IMR-90 (cell line): Measurements from ENCODE around the gene C6orf89. TPM values are rescaled to one million over a fixed set of nuclear protein-coding genes. Genes with fewer than 3 reads are reported as not detected.

Source experiments
- ATAC-seq: fragments of 200-7000 bp; cut with Tn5 transposase; 2 replicates; pipeline ENCODE4 v1.9.1; 2020; ENCODE audit warnings: low read depth, mild to moderate bottlenecking, moderate library complexity
- BruUV-seq: library from RNA; stranded (reverse); fragments of 400-500 nt; replicated peaks from 2 replicates; lab custom pipeline; 2021; lab: Mats Ljungman, UMichigan
- CTCF ChIA-PET: fragments of 300-600 bp; formaldehyde crosslinking; extraction: SDS; loops from one replicate; lab custom pipeline; 2021; ENCODE audit warnings: antibody characterized with exemption; lab: Yijun Ruan, JAX
- POLR2A ChIA-PET: fragments of 300-600 bp; sonication (Branson Sonifier 250); formaldehyde crosslinking; loops from one replicate; lab custom pipeline; 2022; ENCODE audit warnings: antibody characterized with exemption; ENCODE audit not compliant: unreplicated experiment; lab: Charles Lee
- DNase-seq: peaks from one replicate; pipeline ENCODE4 v3.0.0; 2013
- H2AFZ ChIP-seq: replicated peaks from 2 replicates; pipeline ENCODE3; 2013; ENCODE audit warnings: low read length, mild to moderate bottlenecking; ENCODE audit not compliant: poor library complexity
- H2AK5ac ChIP-seq: 2 replicates; pipeline ENCODE4 v1.6.1; 2013; ENCODE audit warnings: low read depth, low read length, inconsistent platforms
- H2AK9ac ChIP-seq: replicated peaks from 2 replicates; pipeline ENCODE3; 2013; ENCODE audit warnings: mild to moderate bottlenecking, low read depth, low read length, moderate library complexity; ENCODE audit not compliant: poor library complexity
- H2BK120ac ChIP-seq: 2 replicates; pipeline ENCODE4 v1.6.1; 2013; ENCODE audit warnings: low read depth, low read length, inconsistent platforms
- H2BK15ac ChIP-seq: 3 replicates; pipeline ENCODE4 v1.6.1; 2013; ENCODE audit warnings: low read depth, low read length, inconsistent platforms
- H2BK20ac ChIP-seq: 2 replicates; pipeline ENCODE4 v1.6.1; 2013; ENCODE audit warnings: low read depth, mild to moderate bottlenecking, inconsistent platforms, low read length, moderate library complexity
- H2BK5ac ChIP-seq: 2 replicates; pipeline ENCODE4 v1.6.1; 2013; ENCODE audit warnings: mild to moderate bottlenecking, low read depth, low read length, inconsistent platforms; ENCODE audit not compliant: poor library complexity, severe bottlenecking
- H3K14ac ChIP-seq: replicated peaks from 2 replicates; pipeline ENCODE4 v1.6.1; 2013; ENCODE audit warnings: low read depth, low read length, inconsistent platforms
- H3K18ac ChIP-seq: 2 replicates; pipeline ENCODE4 v1.6.1; 2013; ENCODE audit warnings: low read depth, low read length, control low read depth
- H3K23ac ChIP-seq: 2 replicates; pipeline ENCODE4 v1.6.1; 2013; ENCODE audit warnings: low read depth, low read length, inconsistent platforms
- H3K27ac ChIP-seq: 2 replicates; pipeline ENCODE4 v1.5.1; 2013; ENCODE audit warnings: mild to moderate bottlenecking, control low read depth, low read length; ENCODE audit not compliant: insufficient read depth
- H3K27me3 ChIP-seq: 2 replicates; pipeline ENCODE4 v1.6.1; 2013; ENCODE audit warnings: low read length; ENCODE audit not compliant: control insufficient read depth, insufficient read depth
- H3K36me3 ChIP-seq: 2 replicates; pipeline ENCODE4 v1.6.1; 2013; ENCODE audit warnings: low read length, mixed read lengths; ENCODE audit not compliant: control insufficient read depth, insufficient read depth
- H3K4ac ChIP-seq: 2 replicates; pipeline ENCODE4 v1.6.1; 2013; ENCODE audit warnings: low read depth, low read length, inconsistent platforms
- H3K4me1 ChIP-seq: 2 replicates; pipeline ENCODE4 v1.6.1; 2013; ENCODE audit warnings: low read length, mixed read lengths; ENCODE audit not compliant: control insufficient read depth, insufficient read depth
- H3K4me2 ChIP-seq: 2 replicates; pipeline ENCODE4 v1.6.1; 2013; ENCODE audit warnings: low read depth, mild to moderate bottlenecking, control low read depth, low read length, moderate library complexity
- H3K4me3 ChIP-seq: 2 replicates; pipeline ENCODE4 v1.5.1; 2013; ENCODE audit warnings: low read depth, mild to moderate bottlenecking, control low read depth, low read length, moderate library complexity; ENCODE audit not compliant: insufficient read depth
- H3K56ac ChIP-seq: 2 replicates; pipeline ENCODE4 v1.6.1; 2013; ENCODE audit warnings: low read length, inconsistent platforms; ENCODE audit not compliant: insufficient read depth; ENCODE audit errors: extremely low read depth
- H3K79me1 ChIP-seq, 2 experiments: 2 replicates each; pipeline ENCODE4 v1.6.1; 2013; ENCODE audit warnings: low read length in 2 of 2, inconsistent platforms in 1 of 2, low read depth in 1 of 2
- H3K9ac ChIP-seq: 2 replicates; pipeline ENCODE4 v1.6.1; 2013; ENCODE audit warnings: low read depth, low read length, control low read depth
- H3K9me1 ChIP-seq: 2 replicates; pipeline ENCODE4 v1.6.1; 2013; ENCODE audit warnings: low read length, inconsistent platforms; ENCODE audit not compliant: insufficient read depth
- H3K9me3 ChIP-seq: 2 replicates; pipeline ENCODE4 v1.6.1; 2013; ENCODE audit warnings: low read length; ENCODE audit not compliant: control insufficient read depth, insufficient read depth
- H4K20me1 ChIP-seq: 2 replicates; pipeline ENCODE4 v1.6.1; 2013; ENCODE audit warnings: low read length, inconsistent platforms; ENCODE audit not compliant: insufficient read depth
- H4K5ac ChIP-seq: 2 replicates; pipeline ENCODE4 v1.6.1; 2013; ENCODE audit warnings: mild to moderate bottlenecking, low read depth, low read length, control low read depth
- H4K8ac ChIP-seq, 2 experiments: 2 replicates each; pipeline ENCODE4 v1.6.1; 2013; ENCODE audit warnings: low read depth in 2 of 2, low read length in 2 of 2, control low read depth in 1 of 2, inconsistent platforms in 1 of 2
- H4K91ac ChIP-seq: 2 replicates; pipeline ENCODE4 v1.6.1; 2013; ENCODE audit warnings: low read depth, low read length, inconsistent platforms; ENCODE audit not compliant: insufficient read depth
- BHLHE40 ChIP-seq: fragments of 150-350 bp; IDR thresholded peaks from 2 replicates; pipeline ENCODE4 v1.6.1; 2016; ENCODE audit warnings: mild to moderate bottlenecking, low read depth, low read length
- CEBPB ChIP-seq: IDR thresholded peaks from 2 replicates; pipeline ENCODE4 v1.6.1; 2012; ENCODE audit warnings: low read depth, low read length, improper control_type of control experiment
- CHD1 ChIP-seq: IDR thresholded peaks from 2 replicates; pipeline ENCODE4 v1.6.1; 2012; ENCODE audit warnings: low read depth, low read length, improper control_type of control experiment
- ELK1 ChIP-seq: fragments of 150-350 bp; IDR thresholded peaks from 2 replicates; pipeline ENCODE4 v1.6.1; 2016; ENCODE audit warnings: low read depth, mild to moderate bottlenecking, low read length, moderate library complexity, borderline replicate concordance
- FOS ChIP-seq: fragments of 150-350 bp; IDR thresholded peaks from 2 replicates; pipeline ENCODE4 v1.6.1; 2016; ENCODE audit warnings: low read depth, low read length
- MAZ ChIP-seq: IDR thresholded peaks from 2 replicates; pipeline ENCODE4 v1.6.1; 2012; ENCODE audit warnings: low read depth, mild to moderate bottlenecking, low read length, improper control_type of control experiment, moderate library complexity, borderline replicate concordance
- MXI1 ChIP-seq: IDR thresholded peaks from 2 replicates; pipeline ENCODE4 v1.6.1; 2012; ENCODE audit warnings: low read depth, mild to moderate bottlenecking, low read length, moderate library complexity, borderline replicate concordance
- NFE2L2 ChIP-seq: fragments of 150-350 bp; IDR thresholded peaks from 2 replicates; pipeline ENCODE4 v1.6.1; 2016; ENCODE audit warnings: low read depth, mild to moderate bottlenecking, low read length
- POLR2A ChIP-seq: IDR thresholded peaks from 2 replicates; pipeline ENCODE4 v1.6.1; 2012; ENCODE audit warnings: mild to moderate bottlenecking, low read depth, low read length
- RAD21 ChIP-seq: IDR thresholded peaks from 2 replicates; pipeline ENCODE4 v1.6.1; 2012; ENCODE audit warnings: low read length, improper control_type of control experiment
- RCOR1 ChIP-seq: IDR thresholded peaks from 2 replicates; pipeline ENCODE4 v1.6.1; 2012; ENCODE audit warnings: mild to moderate bottlenecking, low read length, improper control_type of control experiment; ENCODE audit not compliant: insufficient replicate concordance
- RFX5 ChIP-seq: IDR thresholded peaks from 2 replicates; pipeline ENCODE4 v1.8.0; 2012; ENCODE audit warnings: low read depth, mild to moderate bottlenecking, low read length, moderate library complexity
- SMC3 ChIP-seq: fragments of 150-350 bp; IDR thresholded peaks from 2 replicates; pipeline ENCODE4 v1.6.1; 2016; ENCODE audit warnings: low read depth, mild to moderate bottlenecking, antibody characterized with exemption, low read length, moderate library complexity
- USF2 ChIP-seq: fragments of 150-350 bp; IDR thresholded peaks from 2 replicates; pipeline ENCODE4 v1.6.1; 2017; ENCODE audit warnings: mild to moderate bottlenecking, antibody characterized with exemption, low read length, low read depth
- WGBS, 2 experiments: methylation state at CpG; one replicate each; pipeline versions ENCODE4 v1.1.5 to v1.1.7; 2013; ENCODE audit warnings: missing lambda C conversion rate in 2 of 2; ENCODE audit not compliant: insufficient read length in 1 of 2; ENCODE audit errors: extremely low coverage in 2 of 2; 5-methylcytosine and 5-hydroxymethylcytosine counted together
- dilution Hi-C: fragments of 300-500 bp; cut with HindIII; formaldehyde crosslinking; loops from one replicate; pipeline ENCODE4 v1.14.3; 2018; ENCODE audit warnings: low sequenced_read_pairs; ENCODE audit not compliant: unreplicated experiment
- in situ Hi-C: fragments of 300-500 bp; cut with MboI; formaldehyde crosslinking; loops from 3 replicates; pipeline ENCODE4 v1.14.3; 2019; ENCODE audit warnings: low sequenced_read_pairs, inconsistent platforms, mixed read lengths
- intact Hi-C: fragments of 100-400 bp; cut with micrococcal nuclease; formaldehyde crosslinking; loops from 2 replicates; pipeline ENCODE4 v1.10.0; 2022
- polyA plus RNA-seq, 3 experiments: library from polyadenylated mRNA; depleted of rRNA; stranded (reverse); fragments of >200 nt; gene quantifications; 2 replicates each; pipeline ENCODE4 v1.2.3, GENCODE V29; 2012; ENCODE audit warnings: low replicate concordance in 1 of 3
- total RNA-seq: library from RNA; depleted of rRNA; stranded (reverse); fragments of >200 nt; gene quantifications from 2 replicates; pipeline ENCODE4 v1.2.3, GENCODE V29; 2012

The C6orf89 gene
- total and polyA plus RNA-seq, 2 of the 4 experiments (the other 2 are of a cell fraction), result 30.8 to 52.3 TPM

GRCh38 chr6:36848658-36849441 is 36.9 kb upstream of the C6orf89 start:
- CTCF ChIA-PET, result interaction anchor here (1.9 kb wide), 1 partner anchor 169 kb away, joined by 5 read pairs; no protein-coding TSS in a partner anchor

More at GRCh38 chr6:36848658-36849441, 36.9 kb upstream of the C6orf89 start:
- Histone ChIP-seq H2AK9ac (peak overlapping the region; percentile 69), H4K8ac (no peak overlapping the region), H3K9me1 (peaks cover 13% of the 10 kb centered on the region), H3K36me3 (no peaks in the 10 kb centered on the region), H3K4me1 (peaks cover 8% of the 10 kb centered on the region), H4K5ac (no peak overlapping the region), H4K91ac (no peak overlapping the region), H2AFZ (peak overlapping the region; percentile 67), H3K4me2 (peak overlapping the region; percentile 10; the same call in 1 of the 2 replicates), H3K9ac (no peak overlapping the region), H2AK5ac (peak overlapping the region; percentile 23; the same call in 1 of the 2 replicates), H3K9me3 (peaks cover 3% of the 10 kb centered on the region), H2BK20ac (no peak overlapping the region), H2BK120ac (no peak overlapping the region), H3K14ac (no peak overlapping the region; the same call in 1 of the 2 replicates), H3K27ac (no peak overlapping the region), H2BK5ac (no peak overlapping the region), H4K20me1 (no peaks in the 10 kb centered on the region), H3K56ac (no peak overlapping the region), H3K79me1 (peaks cover 0 to 12% of the 10 kb centered on the region in 2 experiments; a peak in 2 of 4 replicates), H3K4ac (no peak overlapping the region), H3K27me3 (peaks cover 6% of the 10 kb centered on the region), H3K4me3 (no peak overlapping the region), H2BK15ac (no peak overlapping the region), H3K18ac (no peak overlapping the region), H3K23ac (no peak overlapping the region)
- BruUV-seq, result no TSS peak
- in situ Hi-C loops, result no loop called here
- WGBS, 2 experiments, result 27% methylated on average over 7 of the region's 26 CpGs; no CpG with 5 or more reads in 1 of the 2 experiments
- dilution Hi-C loops, result no loop called here
- ATAC-seq, result peak; percentile 12; the same call in 1 of the 2 replicates
- POLR2A ChIA-PET, result interaction anchor here (0.9 kb wide), 1 partner anchor 26 kb away, joined by 3 read pairs; no protein-coding TSS in a partner anchor
- DNase-seq, result no peak
- TF ChIP-seq RFX5 (no peak), MAZ (no peak), BHLHE40 (no peak), MXI1 (no peak), ELK1 (no peak), RCOR1 (no peak), SMC3 (no peak), USF2 (no peak), FOS (no peak), NFE2L2 (no peak), POLR2A (no peak), CEBPB (no peak), CHD1 (no peak), RAD21 (no peak)
- intact Hi-C loops, result no loop called here
